Loucy (cell line): ENCODE data around the gene SHB.

ENCODE experiments used
- H2AFZ ChIP-seq: fragments of 200-600 bp; sonication (generic); 2 replicates; pipeline ENCODE4 v1.6.0; 2016; ENCODE audit warnings: antibody characterized with exemption, mild to moderate bottlenecking, low read length, moderate library complexity
- H3F3A ChIP-seq: fragments of 200-600 bp; 2 replicates; pipeline ENCODE4 v1.6.0; 2016; ENCODE audit warnings: antibody characterized with exemption, low read depth, mild to moderate bottlenecking
- H3K27me3 ChIP-seq: fragments of 200-600 bp; sonication (generic); 2 replicates; pipeline ENCODE4 v1.6.1; 2014; ENCODE audit warnings: low read length, mild to moderate bottlenecking; ENCODE audit not compliant: insufficient read depth, poor library complexity, severe bottlenecking
- H3K36me3 ChIP-seq: fragments of 200-600 bp; sonication (generic); 2 replicates; pipeline ENCODE4 v1.6.1; 2016; ENCODE audit warnings: low read length; ENCODE audit not compliant: insufficient read depth
- H3K4me1 ChIP-seq: fragments of 200-600 bp; sonication (generic); 2 replicates; pipeline ENCODE4 v1.5.1; 2014; ENCODE audit warnings: low read length, mild to moderate bottlenecking; ENCODE audit not compliant: insufficient read depth, poor library complexity, severe bottlenecking
- H3K4me2 ChIP-seq: fragments of 200-600 bp; sonication (generic); 2 replicates; pipeline ENCODE4 v1.6.0; 2014; ENCODE audit warnings: antibody characterized with exemption, low read length, low read depth, mild to moderate bottlenecking; ENCODE audit not compliant: poor library complexity, severe bottlenecking
- H3K4me3 ChIP-seq: fragments of 200-600 bp; sonication (generic); 2 replicates; pipeline ENCODE4 v1.5.1; 2014; ENCODE audit warnings: low read length, mild to moderate bottlenecking, mixed read lengths; ENCODE audit not compliant: poor library complexity, severe bottlenecking
- H3K79me2 ChIP-seq: fragments of 200-600 bp; sonication (generic); 2 replicates; pipeline ENCODE4 v1.6.1; 2014; ENCODE audit warnings: low read length; ENCODE audit not compliant: insufficient read depth
- H3K9ac ChIP-seq: fragments of 200-600 bp; sonication (generic); 2 replicates; pipeline ENCODE4 v1.6.0; 2014; ENCODE audit warnings: mild to moderate bottlenecking, low read depth, low read length, moderate library complexity; ENCODE audit not compliant: poor library complexity, severe bottlenecking
- H3K9me2 ChIP-seq: fragments of 200-600 bp; sonication (generic); replicated peaks from 2 replicates; pipeline ENCODE4 v1.6.1; 2016; ENCODE audit warnings: low read depth, low read length, mixed read lengths
- H3K9me3 ChIP-seq: fragments of 200-600 bp; sonication (generic); 2 replicates; pipeline ENCODE4 v1.6.1; 2014; ENCODE audit warnings: mild to moderate bottlenecking, antibody characterized with exemption, low read length, low read depth; ENCODE audit not compliant: insufficient read depth
- H4K20me1 ChIP-seq: fragments of 200-600 bp; sonication (generic); 2 replicates; pipeline ENCODE4 v1.6.0; 2014; ENCODE audit warnings: antibody characterized with exemption, low read length, mild to moderate bottlenecking; ENCODE audit not compliant: insufficient read depth, poor library complexity, severe bottlenecking
- CTCF ChIP-seq: fragments of 200-600 bp; sonication (generic); conservative IDR thresholded peaks from 2 replicates; pipeline ENCODE4 v1.5.1; 2014; ENCODE audit warnings: mild to moderate bottlenecking, antibody characterized with exemption, low read length
- EZH2phosphoT487 ChIP-seq: fragments of 200-600 bp; IDR thresholded peaks from 2 replicates; pipeline ENCODE4 v1.6.1; 2018; ENCODE audit warnings: antibody characterized with exemption, mild to moderate bottlenecking, moderate library complexity, borderline replicate concordance

The SHB gene

GRCh38 chr9:37948417-37948980, 120.5 kb downstream of the SHB start:
- Histone ChIP-seq H3K79me2 (no peaks in the 10 kb centered on the region), H3K27me3 (no peaks in the 10 kb centered on the region), H2AFZ (no peak overlapping the region), H3K36me3 (no peaks in the 10 kb centered on the region), H3K4me3 (no peak overlapping the region), H3K9ac (no peak overlapping the region), H3K9me2 (no peaks in the 10 kb centered on the region), H3K4me2 (no peak overlapping the region), H3F3A (no peaks in the 10 kb centered on the region), H3K9me3 (no peaks in the 10 kb centered on the region), H3K4me1 (no peaks in the 10 kb centered on the region), H4K20me1 (no peaks in the 10 kb centered on the region)
- no peak for TF ChIP-seq CTCF
- no peak for TF ChIP-seq EZH2phosphoT487

- no peaks in the 10 kb centered on the region for H3K36me3 ChIP-seq
- TF ChIP-seq CTCF (no peak), EZH2phosphoT487 (no peak)
- H3K4me1 ChIP-seq, result no peaks in the 10 kb centered on the region
- no peaks in the 10 kb centered on the region for H3K79me2 ChIP-seq
- no peaks in the 10 kb centered on the region for H3K27me3 ChIP-seq
- no peak overlapping the region for H2AFZ ChIP-seq
- no peaks in the 10 kb centered on the region for H3K9me2 ChIP-seq
- H4K20me1 ChIP-seq, result no peaks in the 10 kb centered on the region
- no peak overlapping the region for H3K9ac ChIP-seq
- no peak overlapping the region for H3K4me2 ChIP-seq
- no peak overlapping the region for H3K4me3 ChIP-seq
- H3F3A ChIP-seq, result no peaks in the 10 kb centered on the region
- H3K9me3 ChIP-seq, result no peaks in the 10 kb centered on the region
These were observed 121.0 kb downstream of the SHB start for GRCh38 chr9:37947977-37948376.

GRCh38 chr9:37947471-37947870, 121.6 kb downstream of the SHB start:
- no peak overlapping the region for H3K4me2 ChIP-seq
- H3K79me2 ChIP-seq, result no peaks in the 10 kb centered on the region
- no peaks in the 10 kb centered on the region for H4K20me1 ChIP-seq
- no peaks in the 10 kb centered on the region for H3K27me3 ChIP-seq
- no peaks in the 10 kb centered on the region for H3K4me1 ChIP-seq
- H2AFZ ChIP-seq, result no peak overlapping the region
- H3F3A ChIP-seq, result no peaks in the 10 kb centered on the region
- H3K9me3 ChIP-seq, result no peaks in the 10 kb centered on the region
- no peaks in the 10 kb centered on the region for H3K36me3 ChIP-seq
- H3K4me3 ChIP-seq, result no peak overlapping the region
- H3K9ac ChIP-seq, result no peak overlapping the region
- no peaks in the 10 kb centered on the region for H3K9me2 ChIP-seq
- no peak for TF ChIP-seq CTCF
